SU-DHL-6 (cell line): ENCODE measurements around the gene ETFA.

Experiments
- H2AFZ ChIP-seq: fragments of 200-600 bp; sonication (generic); 2 replicates; pipeline ENCODE4 v1.6.1; 2014; ENCODE audit warnings: low read depth, mild to moderate bottlenecking, moderate library complexity, mixed read lengths, antibody characterized with exemption, low read length; ENCODE audit not compliant: severe bottlenecking
- H3F3A ChIP-seq: fragments of 200-600 bp; shearing (Covaris generic); 2 replicates; pipeline ENCODE4 v1.6.0; 2016; ENCODE audit warnings: antibody characterized with exemption, mild to moderate bottlenecking; ENCODE audit not compliant: insufficient read depth
- H3K27ac ChIP-seq: fragments of 200-600 bp; sonication (generic); 2 replicates; pipeline ENCODE4 v1.5.1; 2016; ENCODE audit warnings: low read depth, mild to moderate bottlenecking, low read length, moderate library complexity, mixed read lengths
- H3K27me3 ChIP-seq: fragments of 200-600 bp; sonication (generic), shearing (Covaris generic); 2 replicates; pipeline ENCODE4 v1.6.0; 2014; ENCODE audit warnings: mild to moderate bottlenecking, low read length
- H3K36me3 ChIP-seq: fragments of 200-600 bp; sonication (generic); 2 replicates; pipeline ENCODE4 v1.6.1; 2014; ENCODE audit warnings: mild to moderate bottlenecking, low read length, mixed read lengths
- H3K4me2 ChIP-seq: fragments of 300-600, 200-600 bp; shearing (Covaris generic), sonication (generic); 2 replicates; pipeline ENCODE4 v1.6.0; 2014; ENCODE audit warnings: low read length, low read depth, mild to moderate bottlenecking; ENCODE audit not compliant: poor library complexity, severe bottlenecking
- H3K4me3 ChIP-seq: fragments of 200-600 bp; sonication (generic); 2 replicates; pipeline ENCODE4 v1.5.1; 2014; ENCODE audit warnings: antibody characterized with exemption, low read length, mild to moderate bottlenecking, mixed read lengths; ENCODE audit not compliant: insufficient read depth, poor library complexity, severe bottlenecking
- H3K79me2 ChIP-seq: fragments of 200-600 bp; sonication (generic); 2 replicates; pipeline ENCODE4 v1.6.1; 2014; ENCODE audit warnings: mild to moderate bottlenecking, low read length, moderate library complexity; ENCODE audit not compliant: insufficient read depth
- H3K9ac ChIP-seq: fragments of 200-600 bp; sonication (generic); 2 replicates; pipeline ENCODE4 v1.7.0; 2014; ENCODE audit warnings: mild to moderate bottlenecking, low read length
- H3K9me2 ChIP-seq: fragments of 200-600 bp; sonication (generic); replicated peaks from 2 replicates; pipeline ENCODE4 v1.6.1; 2014; ENCODE audit warnings: low read length; ENCODE audit not compliant: insufficient read depth
- H3K9me3 ChIP-seq: fragments of 200-600 bp; sonication (generic); 2 replicates; pipeline ENCODE4 v1.6.1; 2014; ENCODE audit warnings: low read length, mixed read lengths; ENCODE audit not compliant: insufficient read depth
- H4K20me1 ChIP-seq: fragments of 200-600 bp; sonication (generic); 2 replicates; pipeline ENCODE4 v1.6.1; 2014; ENCODE audit warnings: low read depth, mild to moderate bottlenecking, antibody characterized with exemption, low read length, moderate library complexity, mixed read lengths
- CTCF ChIP-seq: fragments of 200-600 bp; sonication (generic); IDR thresholded peaks from one replicate; pipeline ENCODE4 v1.5.1; 2017; ENCODE audit warnings: antibody characterized with exemption, mild to moderate bottlenecking, low read length, moderate library complexity; ENCODE audit not compliant: insufficient read depth, poor library complexity, severe bottlenecking
- EZH2phosphoT487 ChIP-seq: fragments of 200-600 bp; sonication (generic), shearing (Covaris generic); conservative IDR thresholded peaks from 2 replicates; pipeline ENCODE4 v1.6.1; 2018; ENCODE audit warnings: mild to moderate bottlenecking, antibody characterized with exemption, low read length, moderate library complexity, mixed read lengths

Gene ETFA

GRCh38 chr15:76204109-76204845, 107.0 kb downstream of the ETFA start:
- TF ChIP-seq CTCF = no peak
- TF ChIP-seq EZH2phosphoT487 = no peak
- Histone ChIP-seq H3K9ac (no peak overlapping the region), H3K36me3 (no peaks in the 10 kb centered on the region)

GRCh38 chr15:76203346-76204108, 107.7 kb downstream of the ETFA start:
- no peak overlapping the region for H3K4me3 ChIP-seq
- TF ChIP-seq EZH2phosphoT487 (no peak), CTCF (no peak)
- no peaks in the 10 kb centered on the region for H4K20me1 ChIP-seq
- H3K9ac ChIP-seq = no peak overlapping the region
- H3F3A ChIP-seq = no peaks in the 10 kb centered on the region
- no peaks in the 10 kb centered on the region for H3K79me2 ChIP-seq
- no peaks in the 10 kb centered on the region for H3K9me2 ChIP-seq
- no peak overlapping the region for H3K27ac ChIP-seq
- H3K27me3 ChIP-seq = no peaks in the 10 kb centered on the region
- no peak overlapping the region for H3K4me2 ChIP-seq
- no peaks in the 10 kb centered on the region for H3K36me3 ChIP-seq
- H2AFZ ChIP-seq = no peak overlapping the region
- no peaks in the 10 kb centered on the region for H3K9me3 ChIP-seq

More at GRCh38 chr15:76204109-76204845, 107.0 kb downstream of the ETFA start:
- no peaks in the 10 kb centered on the region for H3K9me3 ChIP-seq
- H3K79me2 ChIP-seq = no peaks in the 10 kb centered on the region
- H3F3A ChIP-seq = no peaks in the 10 kb centered on the region
- H3K4me3 ChIP-seq = no peak overlapping the region
- H4K20me1 ChIP-seq = no peaks in the 10 kb centered on the region
- H3K4me2 ChIP-seq = no peak overlapping the region
- no peak overlapping the region for H2AFZ ChIP-seq
- H3K27ac ChIP-seq = no peak overlapping the region
- H3K9me2 ChIP-seq = no peaks in the 10 kb centered on the region
- H3K27me3 ChIP-seq = no peaks in the 10 kb centered on the region

GRCh38 chr15:76201536-76202255, 109.6 kb downstream of the ETFA start:
- Histone ChIP-seq H3K36me3 (no peaks in the 10 kb centered on the region), H4K20me1 (no peaks in the 10 kb centered on the region), H3K27me3 (no peaks in the 10 kb centered on the region), H3K79me2 (no peaks in the 10 kb centered on the region), H2AFZ (no peak overlapping the region), H3K27ac (no peak overlapping the region), H3F3A (no peaks in the 10 kb centered on the region), H3K4me2 (no peak overlapping the region), H3K4me3 (no peak overlapping the region), H3K9me2 (no peaks in the 10 kb centered on the region), H3K9ac (no peak overlapping the region), H3K9me3 (no peaks in the 10 kb centered on the region)
- no peak for TF ChIP-seq EZH2phosphoT487
- no peak for TF ChIP-seq CTCF
